HS-5 (cell line): Measurements from ENCODE around the gene RHBDD3.

Experiments
- DNase-seq: peaks from one replicate; pipeline ENCODE4 v3.0.0-alpha.2; 2012; ENCODE audit warnings: low read depth

The RHBDD3 gene

GRCh38 chr22:29306175-29306834, 38.5 kb upstream of the RHBDD3 start, which contains the start of gene GAS2L1:
Gene GAS2L1, plus strand, starts transcription at chr22:29306650. Its CDS starts 1,456 bp downstream, at chr22:29308106.
- DNase-seq = peak; percentile 31

- DNase-seq = no peak
Observed at GRCh38 chr22:29305836-29306174, 38.0 kb upstream of the RHBDD3 start.

GRCh38 chr22:29302681-29303465, 35.1 kb upstream of the RHBDD3 start:
- DNase-seq = no peak

- DNase-seq = no peak
Observed at GRCh38 chr22:29302402-29302680, 34.6 kb upstream of the RHBDD3 start.

- no peak for DNase-seq
Observed at GRCh38 chr22:29301716-29302401, 34.1 kb upstream of the RHBDD3 start.

GRCh38 chr22:29300807-29301601, 33.2 kb upstream of the RHBDD3 start:
- no peak for DNase-seq

GRCh38 chr22:29300467-29300806, 32.7 kb upstream of the RHBDD3 start:
- no peak for DNase-seq

GRCh38 chr22:29299136-29299900, 31.5 kb upstream of the RHBDD3 start:
- no peak for DNase-seq

GRCh38 chr22:29298641-29299040, 30.9 kb upstream of the RHBDD3 start:
- DNase-seq = no peak

- DNase-seq = no peak
Observed at GRCh38 chr22:29292379-29292778, 24.6 kb upstream of the RHBDD3 start.

GRCh38 chr22:29291215-29291614, 23.4 kb upstream of the RHBDD3 start:
- no peak for DNase-seq

- no peak for DNase-seq
Observed at GRCh38 chr22:29290061-29290460, 22.3 kb upstream of the RHBDD3 start.

GRCh38 chr22:29288837-29289236, 21.1 kb upstream of the RHBDD3 start:
- no peak for DNase-seq

GRCh38 chr22:29284196-29284595, 16.4 kb upstream of the RHBDD3 start:
- no peak for DNase-seq

- no peak for DNase-seq
Observed at GRCh38 chr22:29277927-29278326, 10.1 kb upstream of the RHBDD3 start.

GRCh38 chr22:29275819-29276565, 8.2 kb upstream of the RHBDD3 start:
- no peak for DNase-seq

- no peak for DNase-seq
Observed at GRCh38 chr22:29275167-29275566, 7.4 kb upstream of the RHBDD3 start.

- no peak for DNase-seq
Observed at GRCh38 chr22:29272624-29273023, 4.8 kb upstream of the RHBDD3 start.

GRCh38 chr22:29270475-29271271, 2.9 kb upstream of the RHBDD3 start:
- DNase-seq = peak; percentile 15
